ENCODE measurements around the gene EPOP. TPM values are rescaled to one million over a fixed set of nuclear protein-coding genes. Genes with fewer than 3 reads are reported as not detected.

The EPOP gene
- total and polyA plus RNA-seq, 2 of the 13 experiments (the other 11 are each of a cell fraction or from before 2014, with no cell fraction given) = 14.7 to 37.8 TPM

DNA sequence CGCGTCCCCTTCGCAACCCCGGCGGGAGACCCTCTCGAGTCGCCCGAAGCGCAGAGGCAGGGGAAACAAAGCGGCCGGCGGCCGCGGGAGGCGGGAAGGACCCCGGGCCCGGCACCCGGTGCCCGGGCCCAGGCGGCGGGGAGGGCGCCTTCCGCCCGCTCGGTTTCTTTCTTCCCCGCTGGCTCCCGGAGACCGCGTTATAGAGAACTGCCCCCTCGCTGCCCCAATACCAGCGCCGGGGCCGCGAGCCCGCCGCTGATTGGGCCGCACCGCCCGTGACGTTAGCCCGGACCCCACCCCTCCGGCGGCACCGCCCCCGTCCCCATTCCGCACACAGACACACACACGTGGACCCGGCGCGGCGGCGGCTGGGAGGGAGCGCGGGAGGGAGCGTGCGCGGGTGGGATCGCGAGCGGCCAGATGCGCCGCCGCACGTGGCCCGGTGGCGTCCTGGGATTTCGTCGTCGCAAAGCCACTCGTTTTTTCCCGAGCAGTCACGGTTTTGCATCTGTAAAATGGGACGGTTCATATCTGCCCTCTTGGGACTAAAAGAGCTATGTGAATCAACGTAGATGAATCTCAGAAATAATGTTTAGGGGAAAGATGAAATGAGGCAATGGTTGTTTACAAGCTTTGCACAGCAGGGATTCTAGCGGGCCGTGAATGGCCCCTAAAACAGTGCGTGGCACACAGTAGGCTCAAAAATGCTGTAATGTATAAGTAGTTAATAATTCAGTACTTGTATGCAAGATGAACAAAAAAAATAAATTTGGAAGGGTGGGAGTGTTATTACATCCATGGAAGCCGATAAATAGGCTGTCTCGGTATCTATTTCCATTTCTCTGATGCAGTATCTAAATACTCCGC, at the start of gene EPOP (continued):
- TF ChIP-seq, protein P1, sequence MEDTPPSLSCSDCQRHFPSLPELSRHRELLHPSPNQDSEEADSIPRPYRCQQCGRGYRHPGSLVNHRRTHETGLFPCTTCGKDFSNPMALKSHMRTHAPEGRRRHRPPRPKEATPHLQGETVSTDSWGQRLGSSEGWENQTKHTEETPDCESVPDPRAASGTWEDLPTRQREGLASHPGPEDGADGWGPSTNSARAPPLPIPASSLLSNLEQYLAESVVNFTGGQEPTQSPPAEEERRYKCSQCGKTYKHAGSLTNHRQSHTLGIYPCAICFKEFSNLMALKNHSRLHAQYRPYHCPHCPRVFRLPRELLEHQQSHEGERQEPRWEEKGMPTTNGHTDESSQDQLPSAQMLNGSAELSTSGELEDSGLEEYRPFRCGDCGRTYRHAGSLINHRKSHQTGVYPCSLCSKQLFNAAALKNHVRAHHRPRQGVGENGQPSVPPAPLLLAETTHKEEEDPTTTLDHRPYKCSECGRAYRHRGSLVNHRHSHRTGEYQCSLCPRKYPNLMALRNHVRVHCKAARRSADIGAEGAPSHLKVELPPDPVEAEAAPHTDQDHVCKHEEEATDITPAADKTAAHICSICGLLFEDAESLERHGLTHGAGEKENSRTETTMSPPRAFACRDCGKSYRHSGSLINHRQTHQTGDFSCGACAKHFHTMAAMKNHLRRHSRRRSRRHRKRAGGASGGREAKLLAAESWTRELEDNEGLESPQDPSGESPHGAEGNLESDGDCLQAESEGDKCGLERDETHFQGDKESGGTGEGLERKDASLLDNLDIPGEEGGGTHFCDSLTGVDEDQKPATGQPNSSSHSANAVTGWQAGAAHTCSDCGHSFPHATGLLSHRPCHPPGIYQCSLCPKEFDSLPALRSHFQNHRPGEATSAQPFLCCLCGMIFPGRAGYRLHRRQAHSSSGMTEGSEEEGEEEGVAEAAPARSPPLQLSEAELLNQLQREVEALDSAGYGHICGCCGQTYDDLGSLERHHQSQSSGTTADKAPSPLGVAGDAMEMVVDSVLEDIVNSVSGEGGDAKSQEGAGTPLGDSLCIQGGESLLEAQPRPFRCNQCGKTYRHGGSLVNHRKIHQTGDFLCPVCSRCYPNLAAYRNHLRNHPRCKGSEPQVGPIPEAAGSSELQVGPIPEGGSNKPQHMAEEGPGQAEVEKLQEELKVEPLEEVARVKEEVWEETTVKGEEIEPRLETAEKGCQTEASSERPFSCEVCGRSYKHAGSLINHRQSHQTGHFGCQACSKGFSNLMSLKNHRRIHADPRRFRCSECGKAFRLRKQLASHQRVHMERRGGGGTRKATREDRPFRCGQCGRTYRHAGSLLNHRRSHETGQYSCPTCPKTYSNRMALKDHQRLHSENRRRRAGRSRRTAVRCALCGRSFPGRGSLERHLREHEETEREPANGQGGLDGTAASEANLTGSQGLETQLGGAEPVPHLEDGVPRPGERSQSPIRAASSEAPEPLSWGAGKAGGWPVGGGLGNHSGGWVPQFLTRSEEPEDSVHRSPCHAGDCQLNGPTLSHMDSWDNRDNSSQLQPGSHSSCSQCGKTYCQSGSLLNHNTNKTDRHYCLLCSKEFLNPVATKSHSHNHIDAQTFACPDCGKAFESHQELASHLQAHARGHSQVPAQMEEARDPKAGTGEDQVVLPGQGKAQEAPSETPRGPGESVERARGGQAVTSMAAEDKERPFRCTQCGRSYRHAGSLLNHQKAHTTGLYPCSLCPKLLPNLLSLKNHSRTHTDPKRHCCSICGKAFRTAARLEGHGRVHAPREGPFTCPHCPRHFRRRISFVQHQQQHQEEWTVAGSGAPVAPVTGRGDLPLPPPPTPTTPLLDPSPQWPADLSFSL (CRISPR knock-in tag; IDR thresholded peaks at IDR 0.05) = no peak
- TF ChIP-seq, protein P2, sequence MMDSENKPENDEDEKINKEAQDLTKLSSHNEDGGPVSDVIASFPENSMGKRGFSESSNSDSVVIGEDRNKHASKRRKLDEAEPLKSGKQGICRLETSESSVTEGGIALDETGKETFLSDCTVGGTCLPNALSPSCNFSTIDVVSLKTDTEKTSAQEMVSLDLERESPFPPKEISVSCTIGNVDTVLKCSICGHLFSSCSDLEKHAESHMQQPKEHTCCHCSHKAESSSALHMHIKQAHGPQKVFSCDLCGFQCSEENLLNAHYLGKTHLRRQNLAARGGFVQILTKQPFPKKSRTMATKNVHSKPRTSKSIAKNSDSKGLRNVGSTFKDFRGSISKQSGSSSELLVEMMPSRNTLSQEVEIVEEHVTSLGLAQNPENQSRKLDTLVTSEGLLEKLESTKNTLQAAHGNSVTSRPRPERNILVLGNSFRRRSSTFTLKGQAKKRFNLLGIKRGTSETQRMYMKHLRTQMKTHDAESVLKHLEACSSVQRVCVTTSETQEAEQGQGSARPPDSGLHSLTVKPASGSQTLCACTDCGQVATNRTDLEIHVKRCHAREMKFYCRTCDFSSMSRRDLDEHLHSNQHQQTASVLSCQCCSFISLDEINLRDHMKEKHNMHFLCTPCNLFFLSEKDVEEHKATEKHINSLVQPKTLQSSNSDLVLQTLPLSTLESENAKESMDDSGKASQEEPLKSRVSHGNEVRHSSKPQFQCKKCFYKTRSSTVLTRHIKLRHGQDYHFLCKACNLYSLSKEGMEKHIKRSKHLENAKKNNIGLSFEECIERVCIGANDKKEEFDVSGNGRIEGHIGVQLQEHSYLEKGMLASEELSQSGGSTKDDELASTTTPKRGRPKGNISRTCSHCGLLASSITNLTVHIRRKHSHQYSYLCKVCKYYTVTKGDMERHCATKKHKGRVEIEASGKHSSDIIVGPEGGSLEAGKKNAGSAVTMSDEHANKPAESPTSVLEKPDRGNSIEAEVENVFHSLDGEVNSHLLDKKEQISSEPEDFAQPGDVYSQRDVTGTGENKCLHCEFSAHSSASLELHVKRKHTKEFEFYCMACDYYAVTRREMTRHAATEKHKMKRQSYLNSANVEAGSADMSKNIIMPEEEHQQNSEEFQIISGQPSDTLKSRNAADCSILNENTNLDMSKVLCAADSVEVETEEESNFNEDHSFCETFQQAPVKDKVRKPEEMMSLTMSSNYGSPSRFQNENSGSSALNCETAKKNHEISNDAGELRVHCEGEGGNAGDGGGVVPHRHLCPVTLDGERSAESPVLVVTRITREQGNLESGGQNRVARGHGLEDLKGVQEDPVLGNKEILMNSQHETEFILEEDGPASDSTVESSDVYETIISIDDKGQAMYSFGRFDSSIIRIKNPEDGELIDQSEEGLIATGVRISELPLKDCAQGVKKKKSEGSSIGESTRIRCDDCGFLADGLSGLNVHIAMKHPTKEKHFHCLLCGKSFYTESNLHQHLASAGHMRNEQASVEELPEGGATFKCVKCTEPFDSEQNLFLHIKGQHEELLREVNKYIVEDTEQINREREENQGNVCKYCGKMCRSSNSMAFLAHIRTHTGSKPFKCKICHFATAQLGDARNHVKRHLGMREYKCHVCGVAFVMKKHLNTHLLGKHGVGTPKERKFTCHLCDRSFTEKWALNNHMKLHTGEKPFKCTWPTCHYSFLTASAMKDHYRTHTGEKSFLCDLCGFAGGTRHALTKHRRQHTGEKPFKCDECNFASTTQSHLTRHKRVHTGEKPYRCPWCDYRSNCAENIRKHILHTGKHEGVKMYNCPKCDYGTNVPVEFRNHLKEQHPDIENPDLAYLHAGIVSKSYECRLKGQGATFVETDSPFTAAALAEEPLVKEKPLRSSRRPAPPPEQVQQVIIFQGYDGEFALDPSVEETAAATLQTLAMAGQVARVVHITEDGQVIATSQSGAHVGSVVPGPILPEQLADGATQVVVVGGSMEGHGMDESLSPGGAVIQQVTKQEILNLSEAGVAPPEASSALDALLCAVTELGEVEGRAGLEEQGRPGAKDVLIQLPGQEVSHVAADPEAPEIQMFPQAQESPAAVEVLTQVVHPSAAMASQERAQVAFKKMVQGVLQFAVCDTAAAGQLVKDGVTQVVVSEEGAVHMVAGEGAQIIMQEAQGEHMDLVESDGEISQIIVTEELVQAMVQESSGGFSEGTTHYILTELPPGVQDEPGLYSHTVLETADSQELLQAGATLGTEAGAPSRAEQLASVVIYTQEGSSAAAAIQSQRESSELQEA (CRISPR knock-in tag; IDR thresholded peaks at IDR 0.05; ENCODE audit: not compliant biosample characterization) = no peak
- TF ChIP-seq, protein P3, sequence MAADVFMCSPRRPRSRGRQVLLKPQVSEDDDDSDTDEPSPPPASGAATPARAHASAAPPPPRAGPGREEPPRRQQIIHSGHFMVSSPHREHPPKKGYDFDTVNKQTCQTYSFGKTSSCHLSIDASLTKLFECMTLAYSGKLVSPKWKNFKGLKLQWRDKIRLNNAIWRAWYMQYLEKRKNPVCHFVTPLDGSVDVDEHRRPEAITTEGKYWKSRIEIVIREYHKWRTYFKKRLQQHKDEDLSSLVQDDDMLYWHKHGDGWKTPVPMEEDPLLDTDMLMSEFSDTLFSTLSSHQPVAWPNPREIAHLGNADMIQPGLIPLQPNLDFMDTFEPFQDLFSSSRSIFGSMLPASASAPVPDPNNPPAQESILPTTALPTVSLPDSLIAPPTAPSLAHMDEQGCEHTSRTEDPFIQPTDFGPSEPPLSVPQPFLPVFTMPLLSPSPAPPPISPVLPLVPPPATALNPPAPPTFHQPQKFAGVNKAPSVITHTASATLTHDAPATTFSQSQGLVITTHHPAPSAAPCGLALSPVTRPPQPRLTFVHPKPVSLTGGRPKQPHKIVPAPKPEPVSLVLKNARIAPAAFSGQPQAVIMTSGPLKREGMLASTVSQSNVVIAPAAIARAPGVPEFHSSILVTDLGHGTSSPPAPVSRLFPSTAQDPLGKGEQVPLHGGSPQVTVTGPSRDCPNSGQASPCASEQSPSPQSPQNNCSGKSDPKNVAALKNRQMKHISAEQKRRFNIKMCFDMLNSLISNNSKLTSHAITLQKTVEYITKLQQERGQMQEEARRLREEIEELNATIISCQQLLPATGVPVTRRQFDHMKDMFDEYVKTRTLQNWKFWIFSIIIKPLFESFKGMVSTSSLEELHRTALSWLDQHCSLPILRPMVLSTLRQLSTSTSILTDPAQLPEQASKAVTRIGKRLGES (CRISPR knock-in tag; IDR thresholded peaks at IDR 0.05; ENCODE audit: borderline replicate concordance) = peak; percentile 87; the same call in 1 of the 2 replicates
- TF ChIP-seq KDM1A (CRISPR knock-in tag; IDR thresholded peaks at IDR 0.05) (peak; percentile 91), RCOR2 (CRISPR knock-in tag; IDR thresholded peaks at IDR 0.05) (peak; percentile 84; the same call in 1 of the 2 replicates), SIX4 (CRISPR knock-in tag; IDR thresholded peaks at IDR 0.05) (peak; percentile 40; the same call in 1 of the 2 replicates), GATAD1 (CRISPR knock-in tag; IDR thresholded peaks at IDR 0.05) (peak; percentile 76), SKI (IDR thresholded peaks at IDR 0.05; ENCODE audit: partially characterized antibody) (peak; percentile 25), NONO (IDR thresholded peaks at IDR 0.05) (no peak), NONO (CRISPR knock-in tag; conservative IDR thresholded peaks at IDR 0.05) (peak; percentile 86)
